HepG2 (cell line): ENCODE results near the gene OR10V1. TPM values are rescaled to one million over a fixed set of nuclear protein-coding genes. Genes with fewer than 3 reads are reported as not detected.

Source experiments
- GABPB1 ChIP-seq: IDR thresholded peaks from 2 replicates; pipeline ENCODE4 v1.6.1; 2016; ENCODE audit warnings: mild to moderate bottlenecking, missing genetic modification reagents, moderate library complexity, missing compliant biosample characterization
- HOXD1 ChIP-seq: sonication (generic); formaldehyde crosslinking; IDR thresholded peaks from 2 replicates; pipeline ENCODE4 v1.5.0; 2020; ENCODE audit warnings: missing genetic modification reagents
- KLF13 ChIP-seq: sonication (generic); formaldehyde crosslinking; IDR thresholded peaks from 2 replicates; pipeline ENCODE4 v1.4.0; 2020; ENCODE audit warnings: mild to moderate bottlenecking, missing genetic modification reagents
- KMT2B ChIP-seq: IDR thresholded peaks from 2 replicates; pipeline ENCODE4 v1.6.1; 2016; ENCODE audit warnings: missing genetic modification reagents, missing compliant biosample characterization
- MXI1 ChIP-seq: IDR thresholded peaks from 3 replicates; pipeline ENCODE4 v1.6.1; 2012; ENCODE audit warnings: low read depth, low read length, inconsistent platforms, borderline replicate concordance
- NFAT5 ChIP-seq: sonication (generic); formaldehyde crosslinking; IDR thresholded peaks from 2 replicates; pipeline ENCODE4 v1.4.0; 2020; ENCODE audit warnings: missing genetic modification reagents
- NONO ChIP-seq, 2 experiments: fragments of 450-650 bp in 1 of 2; sonication (generic) in 1 of 2; formaldehyde crosslinking in 1 of 2; IDR thresholded peaks in 1 of 2; conservative IDR thresholded peaks in 1 of 2; 2 replicates each; pipeline versions ENCODE4 v1.6.1 to v1.8.0; 2017 to 2022; ENCODE audit warnings: mild to moderate bottlenecking in 1 of 2, missing genetic modification reagents in 1 of 2, moderate library complexity in 1 of 2
- PCBP2 ChIP-seq: fragments of 200-400 bp; formaldehyde crosslinking; optimal IDR thresholded peaks from 2 replicates; pipeline ENCODE3; 2018; ENCODE audit warnings: low read length, low read depth; ENCODE audit not compliant: poor library complexity, severe bottlenecking
- RCOR2 ChIP-seq: IDR thresholded peaks from 2 replicates; pipeline ENCODE4 v1.6.1; 2016; ENCODE audit warnings: missing biosample characterization, missing genetic modification reagents
- SMAD3 ChIP-seq: sonication (generic); formaldehyde crosslinking; IDR thresholded peaks from 2 replicates; pipeline ENCODE4 v1.4.0; 2020; ENCODE audit warnings: missing genetic modification reagents
- TEAD2 ChIP-seq: sonication (generic); formaldehyde crosslinking; IDR thresholded peaks from 2 replicates; pipeline ENCODE4 v1.9.0; 2021; ENCODE audit warnings: missing genetic modification reagents
- XRCC5 ChIP-seq: fragments of 200-400 bp; formaldehyde crosslinking; optimal IDR thresholded peaks from 2 replicates; pipeline ENCODE3; 2017; ENCODE audit warnings: mild to moderate bottlenecking, low read length
- YEATS2 ChIP-seq: sonication (generic); formaldehyde crosslinking; IDR thresholded peaks from 2 replicates; pipeline ENCODE4 v1.4.0; 2020; ENCODE audit warnings: missing genetic modification reagents, borderline replicate concordance
- ZBTB25 ChIP-seq: IDR thresholded peaks from 2 replicates; pipeline ENCODE4 v1.6.1; 2018; ENCODE audit warnings: missing genetic modification reagents
- ZBTB7B ChIP-seq: sonication (generic); formaldehyde crosslinking; IDR thresholded peaks from 2 replicates; pipeline ENCODE4 v1.4.0; 2020; ENCODE audit warnings: missing genetic modification reagents
- ZNF235 ChIP-seq: sonication (generic); formaldehyde crosslinking; IDR thresholded peaks from 2 replicates; pipeline ENCODE4 v1.8.1; 2023; ENCODE audit warnings: mild to moderate bottlenecking, missing genetic modification reagents, borderline replicate concordance
- ZNF430 ChIP-seq: sonication (generic); formaldehyde crosslinking; IDR thresholded peaks from 2 replicates; pipeline ENCODE4 v1.9.0; 2021; ENCODE audit warnings: mild to moderate bottlenecking, missing genetic modification reagents
- ZNF574 ChIP-seq: sonication (generic); formaldehyde crosslinking; IDR thresholded peaks from 2 replicates; pipeline ENCODE4 v1.4.0; 2020; ENCODE audit warnings: missing genetic modification reagents
- ZNF768 ChIP-seq: sonication (generic); formaldehyde crosslinking; IDR thresholded peaks from 2 replicates; pipeline ENCODE4 v1.4.0; 2020; ENCODE audit warnings: missing genetic modification reagents
- ZSCAN25 ChIP-seq: sonication (generic); formaldehyde crosslinking; IDR thresholded peaks from 2 replicates; pipeline ENCODE4 v1.8.0; 2022; ENCODE audit warnings: mild to moderate bottlenecking, missing genetic modification reagents
- polyA plus RNA-seq, 8 experiments: library from polyadenylated mRNA; depleted of rRNA in 3 of 8; stranded (reverse) in 7 of 8; unstranded in 1 of 8; fragments of >200 nt; fragmentation: Illumina TruSeq in 4 of 8; extraction: Trizol in 4 of 8; gene quantifications; 2 replicates each; pipeline versions ENCODE4 v1.2.1 to v1.2.3, GENCODE V29; 2011 to 2016; ENCODE audit warnings: low read depth in 4 of 8, missing spikeins in 1 of 8, mixed read lengths in 1 of 8; ENCODE audit not compliant: insufficient read depth in 1 of 8
- total RNA-seq, 5 experiments: library from RNA; depleted of rRNA; stranded (reverse); fragments of >200 nt; fragmentation: Illumina TruSeq; extraction: Trizol; gene quantifications; 2 replicates each; pipeline ENCODE4 v1.2.3, GENCODE V29; 2016; ENCODE audit warnings: low read depth in 1 of 5

The OR10V1 gene
- total and polyA plus RNA-seq, 2 of the 13 experiments (the other 11 are each of a cell fraction or from before 2014, with no cell fraction given): not detected

GRCh38 chr11:59668950-59669610 is 44.6 kb downstream of the OR10V1 start, which contains the start of gene PATL1 (continued):
- TF ChIP-seq GABPB1 (CRISPR knock-in tag): peak; percentile 66
- TF ChIP-seq ZNF768 (CRISPR knock-in tag): no peak
- peak; percentile 53; the same call in 1 of the 2 replicates for TF ChIP-seq ZBTB7B (CRISPR knock-in tag)
- TF ChIP-seq NONO (IDR thresholded peaks at IDR 0.05): no peak
- TF ChIP-seq NONO (CRISPR knock-in tag; conservative IDR thresholded peaks at IDR 0.05): peak; percentile 58
- peak; percentile 20; the same call in 1 of the 2 replicates for TF ChIP-seq KMT2B (CRISPR knock-in tag)
- TF ChIP-seq XRCC5: peak; percentile 57
- TF ChIP-seq ZNF574 (CRISPR knock-in tag): peak; percentile 43
- TF ChIP-seq MXI1: peak; percentile 100
- TF ChIP-seq KLF13 (CRISPR knock-in tag): 0 out of 2 replicates have a peak, but pooled peaks have one; percentile 8
- peak; percentile 56; the same call in 1 of the 2 replicates for TF ChIP-seq HOXD1
- TF ChIP-seq ZBTB25 (CRISPR knock-in tag): peak; percentile 63
- TF ChIP-seq NFAT5 (CRISPR knock-in tag): 0 out of 2 replicates have a peak, but pooled peaks have one; percentile 29
- no peak for TF ChIP-seq ZSCAN25 (CRISPR knock-in tag)
- no peak for TF ChIP-seq ZNF235 (CRISPR knock-in tag)
- TF ChIP-seq SMAD3 (CRISPR knock-in tag): no peak
- TF ChIP-seq TEAD2: peak; percentile 18; the same call in 1 of the 2 replicates
- TF ChIP-seq PCBP2: no peak
- TF ChIP-seq YEATS2: peak; percentile 17; the same call in 1 of the 2 replicates
- TF ChIP-seq ZNF430 (CRISPR knock-in tag): peak; percentile 69; the same call in 1 of the 2 replicates
- TF ChIP-seq RCOR2 (CRISPR knock-in tag): no peak
